GM23248 (cell line): ENCODE data around the gene COL7A1. TPM values are rescaled to one million over a fixed set of nuclear protein-coding genes. Genes with fewer than 3 reads are reported as not detected.

ENCODE experiments used
- DNase-seq: peaks from one replicate; pipeline ENCODE4 v3.0.0-alpha.2; 2015
- H2AFZ ChIP-seq: fragments of 200-600 bp; sonication (generic); 2 replicates; pipeline ENCODE4 v1.6.1; 2016; ENCODE audit warnings: antibody characterized with exemption
- H3F3A ChIP-seq: fragments of 200-600 bp; sonication (generic); 2 replicates; pipeline ENCODE4 v1.6.1; 2016; ENCODE audit warnings: mild to moderate bottlenecking, antibody characterized with exemption, mixed run types; ENCODE audit not compliant: insufficient read depth
- H3K27ac ChIP-seq: fragments of 200-600 bp; sonication (generic); 2 replicates; pipeline ENCODE4 v1.5.1; 2016; ENCODE audit warnings: mild to moderate bottlenecking
- H3K27me3 ChIP-seq: fragments of 200-600 bp; sonication (generic); replicated peaks from 2 replicates; pipeline ENCODE4 v1.6.1; 2016; ENCODE audit warnings: mild to moderate bottlenecking; ENCODE audit not compliant: insufficient read depth
- H3K36me3 ChIP-seq: fragments of 200-600 bp; sonication (generic); 2 replicates; pipeline ENCODE4 v1.6.1; 2016; ENCODE audit warnings: low read depth, mild to moderate bottlenecking
- H3K4me1 ChIP-seq: fragments of 200-600 bp; sonication (generic); 2 replicates; pipeline ENCODE4 v1.6.1; 2016; ENCODE audit warnings: mild to moderate bottlenecking; ENCODE audit not compliant: insufficient read depth
- H3K4me2 ChIP-seq: fragments of 200-600 bp; sonication (generic); one replicate; pipeline ENCODE4 v1.6.1; 2016; ENCODE audit warnings: mild to moderate bottlenecking; ENCODE audit not compliant: unreplicated experiment
- H3K4me3 ChIP-seq: fragments of 200-600 bp; sonication (generic); 2 replicates; pipeline ENCODE4 v1.5.1; 2016; ENCODE audit warnings: mild to moderate bottlenecking
- H3K79me2 ChIP-seq: fragments of 200-600 bp; sonication (generic); 2 replicates; pipeline ENCODE4 v1.6.1; 2016; ENCODE audit warnings: mild to moderate bottlenecking; ENCODE audit not compliant: insufficient read depth
- H3K9ac ChIP-seq: fragments of 200-600 bp; sonication (generic); 2 replicates; pipeline ENCODE4 v1.6.1; 2016; ENCODE audit warnings: mild to moderate bottlenecking
- H3K9me2 ChIP-seq: fragments of 200-600 bp; sonication (generic); 2 replicates; pipeline ENCODE4 v1.6.1; 2016; ENCODE audit warnings: mixed run types, mild to moderate bottlenecking, moderate library complexity; ENCODE audit not compliant: insufficient read depth
- H3K9me3 ChIP-seq: fragments of 200-600 bp; sonication (generic); one replicate; pipeline ENCODE4 v1.6.1; 2017; ENCODE audit warnings: low read depth
- H4K20me1 ChIP-seq: fragments of 200-600 bp; sonication (generic); 2 replicates; pipeline ENCODE4 v1.6.0; 2016; ENCODE audit not compliant: insufficient read depth
- EZH2 ChIP-seq: fragments of 200-600 bp; sonication (generic); IDR thresholded peaks from 2 replicates; pipeline ENCODE4 v1.6.1; 2018; ENCODE audit warnings: antibody characterized with exemption, mild to moderate bottlenecking; ENCODE audit not compliant: insufficient read depth, poor library complexity, severe bottlenecking
- EZH2phosphoT487 ChIP-seq: fragments of 200-600 bp; sonication (generic); IDR thresholded peaks from 2 replicates; pipeline ENCODE4 v1.6.1; 2018; ENCODE audit warnings: antibody characterized with exemption, moderate library complexity, mild to moderate bottlenecking, low read depth; ENCODE audit not compliant: insufficient read depth
- WGBS, 2 experiments: methylation state at CpG; one replicate each; pipeline ENCODE4 v1.1.6; 2015 to 2017; ENCODE audit warnings: low lambda C conversion rate in 2 of 2, low coverage in 1 of 2; ENCODE audit errors: missing lambda C conversion rate in 2 of 2; 5-methylcytosine and 5-hydroxymethylcytosine counted together
- in situ Hi-C: fragments of 300-500 bp; cut with MboI; formaldehyde crosslinking; loops from 2 replicates; pipeline ENCODE4 v1.15.0; 2020
- polyA plus RNA-seq: library from polyadenylated mRNA; unstranded; fragments of >200 nt; fragmentation: Nextera tagmentation; extraction: Ambion mirVana; gene quantifications from 2 replicates; pipeline ENCODE4 v1.2.1, GENCODE V29; 2016
- total RNA-seq: library from RNA; depleted of rRNA; stranded (reverse); fragments of >200 nt; shearing (Covaris generic); gene quantifications from 2 replicates; pipeline ENCODE4 v1.2.3, GENCODE V29; 2014

COL7A1 gene
- total and polyA plus RNA-seq, 2 experiments from 2014 or later = 11.2 to 33.6 TPM

DNA sequence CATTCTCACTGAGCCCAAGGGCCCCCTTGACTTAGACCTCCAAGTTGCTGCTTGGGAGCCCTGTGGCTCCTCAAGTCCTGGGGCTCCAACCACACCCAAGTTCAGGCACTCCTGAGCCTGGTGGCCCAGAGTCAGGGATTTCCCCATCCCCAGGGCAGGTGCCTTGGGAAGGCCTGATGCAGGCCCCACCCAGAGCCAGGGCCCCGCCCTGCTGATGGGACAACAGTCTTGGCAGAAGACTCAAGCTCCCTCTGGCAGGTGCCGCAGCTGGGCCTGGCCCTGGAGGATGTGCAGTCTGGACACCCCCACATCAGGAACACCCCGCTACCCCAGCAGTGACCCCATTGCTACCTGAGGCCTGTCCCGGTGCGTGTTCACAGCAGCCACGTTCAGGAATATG lies 73.5 kb downstream of the COL7A1 start:
- in situ Hi-C loops = no loop called here
- Histone ChIP-seq H3K4me2 (no peak overlapping the region), H3K4me3 (no peak overlapping the region), H4K20me1 (no peaks in the 10 kb centered on the region), H3K36me3 (no peaks in the 10 kb centered on the region; the same call in 1 of the 2 replicates), H3K79me2 (no peaks in the 10 kb centered on the region), H3K27ac (no peak overlapping the region), H3K27me3 (no peaks in the 10 kb centered on the region), H3F3A (no peaks in the 10 kb centered on the region), H2AFZ (no peak overlapping the region), H3K4me1 (no peaks in the 10 kb centered on the region), H3K9ac (no peak overlapping the region), H3K9me2 (no peaks in the 10 kb centered on the region), H3K9me3 (no peaks in the 10 kb centered on the region)
- TF ChIP-seq EZH2 (no peak), EZH2phosphoT487 (no peak)
- WGBS, 2 experiments = 87 to 89% methylated on average over 6 of the region's 6 CpGs
- DNase-seq = no peak

GRCh38 chr3:48519277-48519643 lies 75.9 kb downstream of the COL7A1 start:
- Histone ChIP-seq H3F3A (no peaks in the 10 kb centered on the region), H3K36me3 (no peaks in the 10 kb centered on the region), H3K27me3 (no peaks in the 10 kb centered on the region), H3K9me3 (no peaks in the 10 kb centered on the region), H3K4me1 (no peaks in the 10 kb centered on the region), H3K4me3 (no peak overlapping the region), H4K20me1 (no peaks in the 10 kb centered on the region), H3K79me2 (no peaks in the 10 kb centered on the region), H2AFZ (no peak overlapping the region), H3K9ac (no peak overlapping the region), H3K27ac (no peak overlapping the region), H3K4me2 (no peak overlapping the region), H3K9me2 (no peaks in the 10 kb centered on the region)
- WGBS, 2 experiments = 96 to 98% methylated on average over 9 of the region's 9 CpGs
- DNase-seq = no peak
- TF ChIP-seq EZH2 = no peak
- no peak for TF ChIP-seq EZH2phosphoT487
- in situ Hi-C loops = no loop called here

GRCh38 chr3:48518638-48519276 lies 76.4 kb downstream of the COL7A1 start:
- Histone ChIP-seq H3K9me3 (no peaks in the 10 kb centered on the region), H2AFZ (no peak overlapping the region), H4K20me1 (no peaks in the 10 kb centered on the region), H3K4me2 (no peak overlapping the region), H3K79me2 (no peaks in the 10 kb centered on the region), H3K36me3 (no peaks in the 10 kb centered on the region), H3K27me3 (no peaks in the 10 kb centered on the region), H3F3A (no peaks in the 10 kb centered on the region), H3K27ac (no peak overlapping the region), H3K4me1 (no peaks in the 10 kb centered on the region), H3K4me3 (no peak overlapping the region), H3K9ac (no peak overlapping the region), H3K9me2 (no peaks in the 10 kb centered on the region)
- WGBS, 2 experiments = 70 to 83% methylated on average over 12 of the region's 12 CpGs
- in situ Hi-C loops = no loop called here
- TF ChIP-seq EZH2phosphoT487 (no peak), EZH2 (no peak)
- DNase-seq = no peak

DNA sequence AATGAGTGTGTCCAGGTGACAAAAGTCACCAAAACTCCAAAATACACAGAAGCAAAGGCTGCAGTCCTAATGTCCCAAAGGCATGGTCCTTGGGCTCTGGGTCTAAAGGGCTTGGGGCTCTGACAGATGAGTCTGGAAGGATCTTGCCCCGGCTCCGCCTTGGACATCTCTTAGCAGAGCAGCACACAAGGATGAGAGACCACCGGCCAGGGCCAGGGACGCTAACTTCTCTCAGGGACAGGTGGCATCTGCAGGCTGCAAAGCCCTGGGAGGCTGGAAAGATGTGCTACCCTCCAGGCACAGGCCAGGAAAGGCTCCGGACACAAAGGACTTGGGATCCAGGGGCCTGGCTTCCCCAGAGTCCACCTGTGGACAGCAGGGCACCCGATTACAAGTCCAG lies 77.1 kb downstream of the COL7A1 start:
- 90 to 91% methylated on average over 6 of the region's 6 CpGs for WGBS, 2 experiments
- in situ Hi-C loops = no loop called here
- Histone ChIP-seq H3K9me2 (no peaks in the 10 kb centered on the region), H4K20me1 (no peaks in the 10 kb centered on the region), H3K4me1 (no peaks in the 10 kb centered on the region), H3K9ac (no peak overlapping the region), H3K4me3 (no peak overlapping the region), H3K4me2 (no peak overlapping the region), H3K27ac (no peak overlapping the region), H3K27me3 (no peaks in the 10 kb centered on the region), H2AFZ (no peak overlapping the region), H3K79me2 (no peaks in the 10 kb centered on the region), H3F3A (no peaks in the 10 kb centered on the region), H3K9me3 (no peaks in the 10 kb centered on the region), H3K36me3 (no peaks in the 10 kb centered on the region)
- no peak for DNase-seq
- TF ChIP-seq EZH2phosphoT487 (no peak), EZH2 (no peak)

DNA sequence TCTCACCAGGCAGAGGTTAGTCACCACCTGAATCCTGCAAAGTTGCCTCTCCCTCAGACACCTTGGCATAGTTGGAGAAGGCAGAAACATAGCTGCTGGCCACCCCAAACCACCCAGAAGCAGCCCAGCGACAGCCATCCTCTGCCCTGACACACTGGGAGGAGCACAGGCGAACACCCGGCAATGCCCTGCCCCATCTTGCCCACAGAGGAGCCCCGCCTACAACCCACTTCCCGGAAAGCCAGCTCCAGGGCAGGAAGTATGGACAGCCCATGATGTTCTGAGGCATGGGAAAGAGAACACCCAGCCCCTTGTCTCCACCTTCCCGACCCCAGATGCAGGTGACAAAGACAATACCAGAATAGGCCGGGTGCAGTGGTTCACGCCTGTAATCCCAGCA lies 78.6 kb downstream of the COL7A1 start:
- TF ChIP-seq EZH2 = no peak
- no peak for TF ChIP-seq EZH2phosphoT487
- no peaks in the 10 kb centered on the region for H3K36me3 ChIP-seq
- no peak overlapping the region for H3K4me3 ChIP-seq
- no peak overlapping the region for H3K9ac ChIP-seq
- in situ Hi-C loops = no loop called here
- H3K4me2 ChIP-seq = no peak overlapping the region
- no peak overlapping the region for H3K27ac ChIP-seq
- H3K9me3 ChIP-seq = no peaks in the 10 kb centered on the region
- H4K20me1 ChIP-seq = no peaks in the 10 kb centered on the region
- H3K9me2 ChIP-seq = no peaks in the 10 kb centered on the region
- H3K27me3 ChIP-seq = no peaks in the 10 kb centered on the region
- H2AFZ ChIP-seq = no peak overlapping the region
- H3K4me1 ChIP-seq = no peaks in the 10 kb centered on the region
- no peaks in the 10 kb centered on the region for H3K79me2 ChIP-seq
- DNase-seq = no peak
- H3F3A ChIP-seq = no peaks in the 10 kb centered on the region
- WGBS, 2 experiments = 70 to 75% methylated on average over 8 of the region's 8 CpGs
